Muscle of leg (tissue), 11 donors: ENCODE data around the gene KRTAP1-1. TPM values are rescaled to one million over a fixed set of nuclear protein-coding genes. Genes with fewer than 3 reads are reported as not detected.
"Not testable (repeated sequence)": the region's sequence is repeated elsewhere in the genome, so short reads cannot be mapped to it uniquely, and the experiment has no call there.

ENCODE experiments used
- DNase-seq: peaks from one replicate; pipeline ENCODE4 v3.0.0; 2013
- H3K27ac ChIP-seq: one replicate; pipeline ENCODE4 v1.5.1; 2013; ENCODE audit warnings: mild to moderate bottlenecking, low read length, control low read depth
- H3K27me3 ChIP-seq: one replicate; pipeline ENCODE4 v1.6.1; 2013; ENCODE audit warnings: low read length; ENCODE audit not compliant: control insufficient read depth, insufficient read depth
- H3K36me3 ChIP-seq: one replicate; pipeline ENCODE4 v1.6.1; 2013; ENCODE audit warnings: low read length; ENCODE audit not compliant: control insufficient read depth, insufficient read depth
- H3K4me1 ChIP-seq: one replicate; pipeline ENCODE4 v1.6.1; 2013; ENCODE audit warnings: low read length; ENCODE audit not compliant: control insufficient read depth, insufficient read depth
- H3K4me3 ChIP-seq: one replicate; pipeline ENCODE4 v1.5.1; 2013; ENCODE audit warnings: low read length, control low read depth
- H3K9me3 ChIP-seq: replicated peaks from 2 replicates; pipeline ENCODE4 v1.6.1; 2013; ENCODE audit warnings: low read depth, low read length; ENCODE audit not compliant: control insufficient read depth
- WGBS: methylation state at CpG from one replicate; pipeline ENCODE4 v1.1.5; 2013; ENCODE audit warnings: missing lambda C conversion rate; ENCODE audit not compliant: insufficient coverage; 5-methylcytosine and 5-hydroxymethylcytosine counted together
- polyA plus RNA-seq, 8 donors: library from polyadenylated mRNA; unstranded; fragments of 120-200 nt; gene quantifications; one replicate each; pipeline versions ENCODE4 v1.2.1 to v1.2.3, GENCODE V29; 2013; ENCODE audit warnings: inconsistent platforms in 1 of 8, low replicate concordance in 1 of 8; ENCODE audit not compliant: insufficient read length in 8 of 8, insufficient read depth in 1 of 8
- total RNA-seq: library from RNA; stranded (reverse); fragments of 120-200 nt; gene quantifications from one replicate; pipeline ENCODE4 v1.2.4, GENCODE V29; 2013

KRTAP1-1 gene
- total and polyA plus RNA-seq, 9 donors = not detected

GRCh38 chr17:41012326-41013120 lies 28.7 kb downstream of the KRTAP1-1 start:
- 38% methylated on average over 5 of the region's 6 CpGs for whole genome bisulfite sequencing
- H3K9me3 ChIP-seq = no peaks in the 10 kb centered on the region

DNA sequence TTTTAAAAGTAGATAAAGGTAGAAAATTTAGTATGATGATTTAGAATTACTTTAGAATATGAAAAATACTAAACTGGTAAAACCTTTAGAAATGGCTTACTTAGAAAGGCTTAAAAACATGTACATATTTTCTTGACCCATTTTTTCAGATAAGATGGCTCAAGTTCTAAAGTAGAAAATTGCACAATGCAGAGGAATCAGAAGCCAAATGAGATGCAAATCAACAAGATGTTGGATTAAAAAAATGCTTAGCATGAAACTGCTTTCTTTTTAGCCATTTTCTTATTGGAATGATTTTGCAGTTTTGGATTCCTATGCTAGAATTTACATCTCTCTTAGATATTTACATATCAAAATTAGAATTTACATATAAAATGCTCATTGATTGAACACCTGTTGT lies 30.8 kb downstream of the KRTAP1-1 start:
- no peak for DNase-seq
- H3K27me3 ChIP-seq = no peaks in the 10 kb centered on the region
- H3K4me1 ChIP-seq = peaks cover 6% of the 10 kb centered on the region
- no peaks in the 10 kb centered on the region for H3K36me3 ChIP-seq
- H3K4me3 ChIP-seq = no peak overlapping the region
- no peaks in the 10 kb centered on the region for H3K9me3 ChIP-seq
- no peak overlapping the region for H3K27ac ChIP-seq

More at GRCh38 chr17:41012326-41013120, 28.7 kb downstream of the KRTAP1-1 start:
- DNase-seq = no peak
- H3K27me3 ChIP-seq = no peaks in the 10 kb centered on the region
- peaks cover 6% of the 10 kb centered on the region for H3K4me1 ChIP-seq
- no peak overlapping the region for H3K27ac ChIP-seq
- H3K36me3 ChIP-seq = no peaks in the 10 kb centered on the region
- H3K4me3 ChIP-seq = no peak overlapping the region

DNA sequence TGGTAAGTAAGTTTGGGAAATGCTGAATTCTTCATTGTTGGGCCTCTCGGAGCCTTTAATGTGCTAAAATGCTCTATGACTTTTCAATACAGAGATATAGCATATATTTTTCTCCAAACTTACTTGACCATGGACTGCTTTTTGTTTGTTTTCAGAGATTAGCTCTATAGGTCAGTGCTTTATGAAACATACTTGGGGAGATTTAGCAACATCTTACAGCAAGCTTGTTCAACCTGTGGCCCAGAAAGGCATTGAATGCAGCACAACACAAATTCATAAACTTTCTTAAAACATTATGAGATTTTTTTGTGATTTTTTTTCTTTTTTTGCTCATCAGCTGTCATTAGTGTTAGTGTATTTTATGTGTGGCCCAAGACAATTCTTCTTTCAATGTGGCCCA lies 31.3 kb downstream of the KRTAP1-1 start:
- DNase-seq = no peak
- WGBS = no CpG with 5 or more reads among the region's 1 CpG

DNA sequence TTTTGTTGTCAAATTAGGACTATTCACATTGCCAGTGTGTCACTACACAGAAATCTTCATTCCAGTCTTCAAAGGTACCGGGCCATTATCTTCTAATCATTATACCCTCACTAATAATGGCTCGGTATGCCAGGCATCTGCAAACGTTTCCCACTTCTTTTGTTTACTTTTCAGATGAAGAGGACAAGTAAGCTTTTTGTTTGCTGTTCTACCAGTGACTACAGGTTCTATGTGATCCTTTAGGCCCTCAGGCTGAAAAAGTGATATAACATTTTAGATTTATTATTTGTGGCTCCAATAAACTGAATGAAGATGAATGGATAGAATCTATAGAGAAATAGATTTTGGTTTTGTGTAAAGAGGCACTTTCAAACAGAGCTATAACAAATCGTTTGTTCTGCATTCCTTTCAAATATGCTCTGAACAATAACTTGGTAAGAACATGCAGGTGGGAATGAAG lies 31.9 kb downstream of the KRTAP1-1 start:
- no peaks in the 10 kb centered on the region for H3K36me3 ChIP-seq
- no peak overlapping the region for H3K4me3 ChIP-seq
- peaks cover 6% of the 10 kb centered on the region for H3K4me1 ChIP-seq
- WGBS = no CpG with 5 or more reads among the region's 4 CpGs
- no peak overlapping the region for H3K27ac ChIP-seq
- no peaks in the 10 kb centered on the region for H3K9me3 ChIP-seq
- DNase-seq = no peak
- no peaks in the 10 kb centered on the region for H3K27me3 ChIP-seq

More for the DNA sequence above, 31.3 kb downstream of the KRTAP1-1 start:
- H3K27me3 ChIP-seq = no peaks in the 10 kb centered on the region
- H3K27ac ChIP-seq = no peak overlapping the region
- H3K4me3 ChIP-seq = no peak overlapping the region
- no peaks in the 10 kb centered on the region for H3K9me3 ChIP-seq
- peaks cover 6% of the 10 kb centered on the region for H3K4me1 ChIP-seq
- H3K36me3 ChIP-seq = no peaks in the 10 kb centered on the region

DNA sequence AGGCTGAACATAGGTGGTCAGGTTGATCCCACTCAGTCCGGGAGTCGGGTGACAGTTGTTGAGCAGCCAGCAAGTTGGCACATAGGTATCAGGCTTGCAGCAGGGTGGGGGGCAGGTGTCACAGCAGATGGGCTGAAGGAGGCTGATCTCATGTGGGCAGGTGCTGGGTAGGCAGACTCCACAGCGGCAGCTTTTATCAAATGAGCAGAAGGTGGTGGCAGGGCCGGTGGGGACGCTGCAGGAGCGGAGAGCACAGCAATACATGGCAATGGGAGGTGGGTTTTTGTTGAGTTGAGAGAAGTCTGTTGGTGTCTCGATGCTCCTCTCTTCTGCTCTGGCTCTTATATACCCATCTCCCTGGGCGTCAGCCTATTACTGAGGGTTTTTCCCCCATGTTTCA lies 32.4 kb downstream of the KRTAP1-1 start, which contains the start of gene KRTAP3-1:
Gene KRTAP3-1 (minus strand): TSS at position 318 of the 400 bp plus-strand sequence. CDS start 54 bp downstream, at position 264.
- H3K27ac ChIP-seq = no peak within 1 kb of the TSS
- H3K27me3 ChIP-seq = no peaks in the 10 kb centered on the region
- peak; percentile 13 for DNase-seq
- no peaks in the 10 kb centered on the region for H3K9me3 ChIP-seq
- H3K36me3 ChIP-seq = no peaks in the 10 kb centered on the region
- WGBS = 86% methylated on average over 6 of the region's 8 CpGs
- H3K4me1 ChIP-seq = peaks cover 6% of the 10 kb centered on the region
- no peak within 1 kb of the TSS for H3K4me3 ChIP-seq

- no peaks in the 10 kb centered on the region for H3K27me3 ChIP-seq
- no peak for DNase-seq
- H3K27ac ChIP-seq = no peak overlapping the region
- no peaks in the 10 kb centered on the region for H3K9me3 ChIP-seq
- H3K4me3 ChIP-seq = no peak overlapping the region
- H3K4me1 ChIP-seq = peaks cover 2% of the 10 kb centered on the region
- H3K36me3 ChIP-seq = no peaks in the 10 kb centered on the region
- 94% methylated on average over 2 of the region's 3 CpGs for WGBS
These were observed 36.9 kb downstream of the KRTAP1-1 start for GRCh38 chr17:41004397-41004796.

GRCh38 chr17:41003926-41004325 lies 37.3 kb downstream of the KRTAP1-1 start:
- no CpG with 5 or more reads among the region's 4 CpGs for WGBS
- Histone ChIP-seq H3K4me1 (peaks cover 2% of the 10 kb centered on the region), H3K4me3 (no peak overlapping the region), H3K27ac (no peak overlapping the region), H3K36me3 (no peaks in the 10 kb centered on the region), H3K27me3 (no peaks in the 10 kb centered on the region), H3K9me3 (no peaks in the 10 kb centered on the region)
- no peak for DNase-seq

GRCh38 chr17:41002814-41003213 lies 38.4 kb downstream of the KRTAP1-1 start:
- no peak for DNase-seq
- Histone ChIP-seq H3K27me3 (no peaks in the 10 kb centered on the region), H3K36me3 (no peaks in the 10 kb centered on the region), H3K27ac (no peak overlapping the region), H3K4me3 (no peak overlapping the region), H3K9me3 (no peaks in the 10 kb centered on the region), H3K4me1 (no peaks in the 10 kb centered on the region)
- 27% methylated on average over 2 of the region's 5 CpGs for WGBS

GRCh38 chr17:41001795-41002194 lies 39.5 kb downstream of the KRTAP1-1 start:
- no peaks in the 10 kb centered on the region for H3K4me1 ChIP-seq
- WGBS = 100% methylated on average over 2 of the region's 4 CpGs
- no peak overlapping the region for H3K27ac ChIP-seq
- no peaks in the 10 kb centered on the region for H3K9me3 ChIP-seq
- no peak overlapping the region for H3K4me3 ChIP-seq
- H3K36me3 ChIP-seq = no peaks in the 10 kb centered on the region
- DNase-seq = no peak
- H3K27me3 ChIP-seq = no peaks in the 10 kb centered on the region

- H3K4me1 ChIP-seq, H3K9me3 ChIP-seq, H3K27me3 ChIP-seq, H3K36me3 ChIP-seq, H3K27ac ChIP-seq, H3K4me3 ChIP-seq: not testable (repeated sequence)
- DNase-seq = peak; percentile 26
- 65% methylated on average over 5 of the region's 6 CpGs for WGBS
These were observed 41.7 kb downstream of the KRTAP1-1 start, which contains the start of gene KRTAP3-2 for GRCh38 chr17:40999563-40999962. TSS of gene KRTAP3-2 (minus strand) at chr17:40999906. CDS start at chr17:40999853, 53 bp downstream.
